Measurements from ENCODE around the gene IYD. TPM values are rescaled to one million over a fixed set of nuclear protein-coding genes. Genes with fewer than 3 reads are reported as not detected.

Gene IYD
- total and polyA plus RNA-seq, 10 of the 15 experiments (the other 5 are each of a cell fraction or from before 2014, with no cell fraction given), result 0.07 TPM; not detected in 9

DNA sequence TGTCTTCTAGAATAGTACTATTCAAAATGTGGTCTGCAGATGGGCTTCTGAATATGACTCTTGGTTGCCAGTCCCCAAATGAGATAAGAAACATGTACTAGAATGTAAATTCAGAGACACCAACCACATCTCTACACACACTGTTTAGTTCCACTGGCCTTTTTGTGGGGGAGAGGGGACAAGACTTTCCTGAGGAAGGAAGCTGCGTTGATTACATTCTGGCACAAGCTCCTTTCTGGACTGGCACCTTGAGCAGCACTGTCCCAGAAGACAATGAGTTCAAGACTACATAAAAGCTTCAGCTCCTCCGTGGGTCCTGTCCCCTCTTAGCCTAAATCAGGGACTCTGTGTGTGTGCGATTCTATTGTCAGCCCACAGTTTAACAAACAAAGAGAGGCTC is 6.9 kb upstream of the IYD start:
- FAIRE-seq, result no peak
- WGBS (ENCODE audit: insufficient coverage, insufficient replicate concordance, low lambda C conversion rate, missing lambda C conversion rate), result 39% methylated on average over 3 of the region's 3 CpGs

More for the DNA sequence above, 6.9 kb upstream of the IYD start:
- H3K79me2 ChIP-seq (ENCODE audit: control insufficient read depth, insufficient read depth, low read length), result no peaks in the 10 kb centered on the region
- CTCF ChIA-PET, result interaction anchor here (0.9 to 1.1 kb wide), 3 partner anchors 33 to 281 kb away, joined by 3 to 5 read pairs (median 3); no protein-coding TSS in a partner anchor
- no peak overlapping the region for H2AFZ ChIP-seq (ENCODE audit: control insufficient read depth, low read depth, low read length)
- no peaks in the 10 kb centered on the region for H3K36me3 ChIP-seq (ENCODE audit: control insufficient read depth in 2 of 2, insufficient read depth in 2 of 2, low read length in 1 of 2)
- H3K4me1 ChIP-seq (ENCODE audit: control insufficient read depth, insufficient read depth, low read length), result no peaks in the 10 kb centered on the region
- no peak for ATAC-seq
- SMC1A ChIA-PET (ENCODE audit: uncharacterized antibody, unreplicated experiment), result interaction anchor here (0.9 to 1.0 kb wide), 2 partner anchors 32 to 34 kb away, joined by 3 read pairs; no protein-coding TSS in a partner anchor
- no peak overlapping the region for H3K4me3 ChIP-seq
- H3K27me3 ChIP-seq (replicated peaks in 1 of 2; ENCODE audit: control insufficient read depth in 2 of 2, insufficient read depth in 2 of 2, low read length in 1 of 2), result peaks cover 0 to 3% of the 10 kb centered on the region in 2 experiments; a peak in 3 of 4 replicates
- H3K4me2 ChIP-seq (ENCODE audit: control insufficient read depth, insufficient read depth), result no peak overlapping the region
- no TSS peak for BruUV-seq (replicated peaks)
- H3K9me3 ChIP-seq (replicated peaks; ENCODE audit: control insufficient read depth, insufficient read depth, low read length), result no peaks in the 10 kb centered on the region
- intact Hi-C loops (cut with micrococcal nuclease; ENCODE audit: unreplicated experiment), result no loop called here
- no peak for DNase-seq (ENCODE audit: low read depth, low spot score)
- TF ChIP-seq, protein P1, sequence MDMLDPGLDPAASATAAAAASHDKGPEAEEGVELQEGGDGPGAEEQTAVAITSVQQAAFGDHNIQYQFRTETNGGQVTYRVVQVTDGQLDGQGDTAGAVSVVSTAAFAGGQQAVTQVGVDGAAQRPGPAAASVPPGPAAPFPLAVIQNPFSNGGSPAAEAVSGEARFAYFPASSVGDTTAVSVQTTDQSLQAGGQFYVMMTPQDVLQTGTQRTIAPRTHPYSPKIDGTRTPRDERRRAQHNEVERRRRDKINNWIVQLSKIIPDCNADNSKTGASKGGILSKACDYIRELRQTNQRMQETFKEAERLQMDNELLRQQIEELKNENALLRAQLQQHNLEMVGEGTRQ (IDR thresholded peaks at IDR 0.05; ENCODE audit: borderline replicate concordance, low read depth, low read length), result no peak
- no peak for TF ChIP-seq MEF2B (IDR thresholded peaks at IDR 0.05; ENCODE audit: partially characterized antibody, poor library complexity, severe bottlenecking)
- TF ChIP-seq ZNF384 (IDR thresholded peaks at IDR 0.05; ENCODE audit: borderline replicate concordance, low read depth, low read length), result no peak
- TF ChIP-seq, protein P2, sequence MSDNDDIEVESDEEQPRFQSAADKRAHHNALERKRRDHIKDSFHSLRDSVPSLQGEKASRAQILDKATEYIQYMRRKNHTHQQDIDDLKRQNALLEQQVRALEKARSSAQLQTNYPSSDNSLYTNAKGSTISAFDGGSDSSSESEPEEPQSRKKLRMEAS (IDR thresholded peaks at IDR 0.05; ENCODE audit: low read depth, low read length), result no peak
- TF ChIP-seq, protein P3, sequence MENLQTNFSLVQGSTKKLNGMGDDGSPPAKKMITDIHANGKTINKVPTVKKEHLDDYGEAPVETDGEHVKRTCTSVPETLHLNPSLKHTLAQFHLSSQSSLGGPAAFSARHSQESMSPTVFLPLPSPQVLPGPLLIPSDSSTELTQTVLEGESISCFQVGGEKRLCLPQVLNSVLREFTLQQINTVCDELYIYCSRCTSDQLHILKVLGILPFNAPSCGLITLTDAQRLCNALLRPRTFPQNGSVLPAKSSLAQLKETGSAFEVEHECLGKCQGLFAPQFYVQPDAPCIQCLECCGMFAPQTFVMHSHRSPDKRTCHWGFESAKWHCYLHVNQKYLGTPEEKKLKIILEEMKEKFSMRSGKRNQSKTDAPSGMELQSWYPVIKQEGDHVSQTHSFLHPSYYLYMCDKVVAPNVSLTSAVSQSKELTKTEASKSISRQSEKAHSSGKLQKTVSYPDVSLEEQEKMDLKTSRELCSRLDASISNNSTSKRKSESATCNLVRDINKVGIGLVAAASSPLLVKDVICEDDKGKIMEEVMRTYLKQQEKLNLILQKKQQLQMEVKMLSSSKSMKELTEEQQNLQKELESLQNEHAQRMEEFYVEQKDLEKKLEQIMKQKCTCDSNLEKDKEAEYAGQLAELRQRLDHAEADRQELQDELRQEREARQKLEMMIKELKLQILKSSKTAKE (IDR thresholded peaks at IDR 0.05; ENCODE audit: low read depth, poor library complexity, severe bottlenecking), result no peak
- TF ChIP-seq BACH1 (IDR thresholded peaks at IDR 0.05; ENCODE audit: borderline replicate concordance), result no peak
- TF ChIP-seq PAX5 (IDR thresholded peaks at IDR 0.05; ENCODE audit: borderline replicate concordance, low read depth, low read length), result no peak
- TF ChIP-seq CHD4 (IDR thresholded peaks at IDR 0.05), result no peak
- TF ChIP-seq KLF5 (IDR thresholded peaks at IDR 0.05; ENCODE audit: partially characterized antibody), result no peak
- RAD21 ChIA-PET (ENCODE audit: unreplicated experiment), result no interaction called here
- POLR2A ChIA-PET, result no interaction called here
- no peak overlapping the region for H3K27ac ChIP-seq (ENCODE audit: control insufficient read depth, insufficient read depth)
- in situ Hi-C loops (cut with MboI), result no loop called here
- no peaks in the 10 kb centered on the region for H4K20me1 ChIP-seq (ENCODE audit: control insufficient read depth, insufficient read depth)
- H3K9ac ChIP-seq (ENCODE audit: control insufficient read depth, insufficient read depth, low read length), result no peak overlapping the region
